ENCODE data around the gene ZCCHC24.

ZCCHC24 gene

GRCh38 chr10:79431891-79432831 is 13.3 kb downstream of the ZCCHC24 start:
- DNase-seq (ENCODE audit: low read depth in 2 of 2) = peak; percentile 80 to 82

- DNase-seq (ENCODE audit: low read depth in 2 of 2) = no peak
Observed at GRCh38 chr10:79431428-79431827, 14.0 kb downstream of the ZCCHC24 start.

DNA sequence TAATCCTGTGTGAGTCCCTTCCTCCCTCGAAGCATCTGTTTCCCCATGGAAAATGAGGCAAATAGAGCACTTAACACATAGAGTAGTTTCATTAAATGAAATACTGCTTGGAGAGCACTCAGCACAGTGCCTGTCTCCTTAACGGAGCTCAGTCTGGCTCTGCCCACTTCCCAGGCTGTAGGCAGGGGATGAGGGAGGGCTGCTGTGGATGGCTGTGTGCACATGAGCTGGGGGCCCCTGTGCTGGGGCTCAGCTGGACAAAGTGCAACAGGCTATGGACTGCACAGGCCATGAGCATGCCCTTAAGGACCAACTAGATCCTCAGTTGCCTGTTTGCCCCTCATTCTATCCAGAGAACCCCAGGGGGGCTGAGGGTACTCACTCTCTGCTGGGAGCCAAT is 14.5 kb downstream of the ZCCHC24 start:
- DNase-seq (ENCODE audit: low read depth in 2 of 2) = no peak

GRCh38 chr10:79430325-79430905 is 15.0 kb downstream of the ZCCHC24 start:
- no peak for DNase-seq (ENCODE audit: low read depth in 2 of 2)

DNA sequence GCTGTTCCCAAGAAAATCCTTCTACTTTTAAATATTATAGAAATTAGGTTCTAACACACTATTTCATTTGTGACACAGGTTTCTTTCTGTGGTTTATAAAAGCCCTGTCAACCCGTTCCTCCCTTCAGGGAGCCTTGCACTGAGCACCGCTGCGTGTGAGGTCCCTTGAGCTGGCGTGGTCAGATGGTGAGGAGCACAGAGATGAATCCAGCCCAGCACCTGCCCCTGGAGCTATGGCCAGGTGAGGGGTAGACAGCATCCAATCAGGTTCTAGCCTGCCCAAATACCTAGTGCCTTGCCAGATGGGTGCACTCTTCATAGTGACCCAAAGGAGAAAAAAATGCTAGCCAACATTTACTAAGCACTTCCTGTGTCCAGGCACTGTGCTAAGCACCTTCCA is 15.7 kb downstream of the ZCCHC24 start:
- no peak for DNase-seq (ENCODE audit: low read depth in 2 of 2)

- no peak for DNase-seq (ENCODE audit: low read depth in 2 of 2)
Observed at GRCh38 chr10:79427965-79428364, 17.5 kb downstream of the ZCCHC24 start.

GRCh38 chr10:79425074-79425532 is 20.3 kb downstream of the ZCCHC24 start:
- DNase-seq (ENCODE audit: low read depth in 2 of 2) = no peak

DNA sequence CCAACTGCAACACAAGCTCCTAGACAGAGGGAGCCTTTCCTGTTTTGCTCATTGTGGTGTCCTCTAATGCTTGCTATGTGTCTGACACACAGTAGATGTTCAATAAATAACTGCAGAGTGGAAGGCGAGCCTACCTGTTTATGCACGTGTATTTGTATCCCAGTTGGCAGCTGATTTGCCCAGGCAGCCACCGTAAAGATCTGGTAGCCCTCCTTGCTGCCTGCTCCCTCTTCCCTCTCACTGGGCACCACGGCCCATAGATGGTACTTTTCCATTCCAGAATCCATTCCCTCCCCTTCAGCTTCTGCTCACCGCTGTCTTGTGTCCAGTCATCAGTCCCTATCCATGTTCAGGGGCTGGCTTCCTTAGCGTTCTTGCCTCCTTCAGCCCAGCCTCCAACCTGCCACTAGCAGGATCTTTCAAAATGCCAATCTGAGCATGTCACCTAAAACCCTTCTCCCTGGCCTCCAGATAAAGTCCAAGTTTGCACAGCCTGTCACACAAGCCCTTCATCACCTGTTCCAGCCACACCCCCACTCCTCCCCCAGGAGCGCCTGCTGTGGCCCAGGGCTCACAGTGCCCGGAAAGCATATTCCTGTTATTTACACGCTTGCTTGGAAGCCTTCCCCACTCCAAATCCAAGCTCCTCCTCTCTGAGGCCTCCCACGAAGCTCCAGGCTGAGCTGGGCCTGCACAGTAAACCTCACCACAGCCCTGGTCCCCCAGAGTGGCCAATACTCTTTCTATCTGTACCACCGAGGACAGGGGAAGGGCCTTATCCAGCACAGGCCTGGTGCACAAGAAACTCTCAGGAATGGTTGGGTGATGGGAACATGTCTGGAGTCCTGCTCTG is 21.0 kb downstream of the ZCCHC24 start:
- no peak for DNase-seq (ENCODE audit: low read depth in 2 of 2)

DNA sequence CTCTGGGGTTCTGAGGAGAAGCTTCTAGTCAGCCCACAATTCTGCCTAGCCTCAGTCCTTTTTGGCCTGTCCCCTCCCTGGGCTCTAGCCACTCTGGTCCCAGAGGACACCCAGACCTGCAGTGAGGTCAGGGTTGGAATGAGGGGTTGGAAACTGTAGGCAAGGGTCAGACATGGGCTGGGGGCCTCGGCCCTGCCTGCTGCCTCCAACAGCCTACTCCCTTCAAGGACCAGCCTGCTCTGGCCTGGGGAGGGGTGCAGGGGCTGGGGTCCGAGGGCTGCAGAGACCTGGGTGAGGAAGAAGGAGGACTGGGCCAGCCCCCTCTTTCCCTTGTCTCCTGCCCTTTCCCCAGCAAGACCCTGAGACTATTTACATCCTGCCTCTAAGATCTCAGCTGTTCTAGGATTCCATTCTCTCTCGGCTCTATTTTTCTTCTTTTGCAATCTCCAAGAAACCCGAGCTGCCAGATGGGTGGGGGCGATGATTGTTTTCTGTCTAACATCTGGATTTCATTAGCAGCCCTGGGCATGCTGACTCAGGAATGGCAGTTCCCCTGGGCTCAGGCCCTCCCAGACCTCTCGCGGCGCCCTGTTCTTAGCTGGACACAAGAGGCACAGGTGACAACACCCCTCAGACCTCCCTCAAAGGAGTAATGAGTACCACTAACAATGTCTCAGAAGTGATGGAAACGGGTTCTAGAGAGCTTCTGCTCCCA is 23.1 kb downstream of the ZCCHC24 start:
- DNase-seq (ENCODE audit: low read depth in 2 of 2) = peak; percentile 92 to 93

DNA sequence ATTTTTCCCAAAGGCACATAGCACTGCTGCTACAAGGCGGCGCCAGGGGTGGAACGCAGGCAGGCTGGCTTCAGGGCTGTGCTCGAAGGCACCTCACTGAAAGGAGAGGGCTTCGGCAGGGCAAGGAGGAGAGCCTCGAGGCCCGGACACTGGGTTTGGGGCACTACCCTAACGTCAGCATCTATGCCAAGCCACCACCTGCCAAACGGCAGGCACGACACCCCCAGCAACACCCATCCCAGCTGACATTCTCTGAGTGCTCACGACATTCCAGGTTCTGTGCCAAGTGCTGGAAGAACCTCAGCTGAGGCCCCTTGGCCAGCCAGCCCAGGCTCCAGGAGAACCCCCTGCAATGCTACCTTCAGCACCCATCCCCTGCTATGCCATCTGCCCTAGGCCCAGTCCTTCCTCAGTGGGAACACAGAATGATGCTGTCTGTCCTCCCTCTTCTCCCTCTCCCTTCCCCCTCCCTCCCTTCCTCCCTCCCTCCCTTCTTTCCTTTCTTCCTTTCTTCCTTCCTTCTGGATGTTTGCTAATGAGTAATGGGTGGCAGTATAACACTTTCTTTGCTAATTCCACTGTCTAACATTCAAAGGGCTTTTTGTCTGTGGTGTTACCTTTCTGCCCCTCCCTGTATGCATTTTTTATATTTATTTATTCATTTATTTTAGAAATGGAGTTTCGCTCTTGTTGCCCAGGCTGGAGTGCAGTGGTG is 24.3 kb downstream of the ZCCHC24 start:
- DNase-seq (ENCODE audit: low read depth in 2 of 2) = no peak

- DNase-seq (ENCODE audit: low read depth in 2 of 2) = no peak
Observed at GRCh38 chr10:79418886-79419595, 26.4 kb downstream of the ZCCHC24 start.

- DNase-seq (ENCODE audit: low read depth in 2 of 2) = no peak
Observed at GRCh38 chr10:79418274-79418673, 27.1 kb downstream of the ZCCHC24 start.

DNA sequence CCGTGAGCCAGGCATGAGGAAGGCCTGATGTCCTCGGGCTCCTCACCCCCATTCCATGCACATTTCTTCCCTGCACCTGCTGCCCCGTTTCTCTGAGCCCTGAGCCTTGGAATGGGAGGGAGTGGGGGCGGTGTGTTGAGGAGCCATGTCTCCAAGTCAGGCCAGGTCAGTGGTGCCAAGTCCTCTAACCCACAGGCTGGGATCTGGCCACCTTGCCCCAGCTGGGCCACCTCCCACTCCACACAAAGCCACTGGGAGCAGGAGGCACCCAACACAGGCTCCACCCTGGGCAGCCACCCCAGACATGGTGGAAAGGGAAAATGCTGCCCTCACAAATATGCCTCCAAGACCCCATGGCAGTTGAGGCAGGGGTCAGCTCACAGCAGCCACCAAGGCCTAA is 27.7 kb downstream of the ZCCHC24 start:
- DNase-seq (ENCODE audit: low read depth in 2 of 2) = no peak

GRCh38 chr10:79417266-79417665 is 28.2 kb downstream of the ZCCHC24 start:
- DNase-seq (ENCODE audit: low read depth in 2 of 2) = no peak

DNA sequence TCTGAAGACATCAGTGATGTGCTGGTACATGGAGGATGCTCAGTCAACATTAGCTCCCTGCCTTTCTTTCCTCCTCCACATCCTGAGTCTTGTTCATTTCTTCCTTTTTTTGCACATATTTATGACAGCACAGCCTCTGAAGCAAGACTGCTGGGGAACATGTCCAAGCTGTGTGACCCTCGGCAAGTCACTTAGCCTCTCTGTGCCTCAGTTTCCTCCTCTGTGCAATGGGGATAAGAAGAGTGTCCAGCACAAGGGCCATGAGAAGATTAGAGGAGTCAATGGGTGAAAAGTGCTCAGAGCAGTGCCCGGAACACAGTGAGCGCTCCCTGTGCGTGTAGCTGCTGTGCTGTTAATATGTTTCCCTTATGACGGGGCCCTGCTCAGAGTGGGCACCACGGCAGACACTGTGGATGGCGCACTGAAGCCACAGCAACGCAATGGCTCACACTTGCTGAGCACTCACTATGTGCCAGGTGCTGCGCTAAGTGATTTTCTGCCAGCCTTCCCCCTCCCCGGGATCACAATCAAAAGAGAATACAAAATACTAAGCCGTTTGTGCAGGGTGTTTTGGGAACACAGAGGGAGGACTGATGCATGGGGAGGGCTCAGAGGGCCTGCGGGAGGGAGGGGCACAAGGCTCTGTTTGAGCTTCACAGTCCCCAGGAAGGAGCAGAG is 28.7 kb downstream of the ZCCHC24 start:
- DNase-seq (ENCODE audit: low read depth in 2 of 2) = no peak

- no peak for DNase-seq (ENCODE audit: low read depth in 2 of 2)
Observed at GRCh38 chr10:79415736-79416577, 29.5 kb downstream of the ZCCHC24 start.

- no peak for DNase-seq (ENCODE audit: low read depth in 2 of 2)
Observed at GRCh38 chr10:79414714-79415113, 30.7 kb downstream of the ZCCHC24 start.

DNA sequence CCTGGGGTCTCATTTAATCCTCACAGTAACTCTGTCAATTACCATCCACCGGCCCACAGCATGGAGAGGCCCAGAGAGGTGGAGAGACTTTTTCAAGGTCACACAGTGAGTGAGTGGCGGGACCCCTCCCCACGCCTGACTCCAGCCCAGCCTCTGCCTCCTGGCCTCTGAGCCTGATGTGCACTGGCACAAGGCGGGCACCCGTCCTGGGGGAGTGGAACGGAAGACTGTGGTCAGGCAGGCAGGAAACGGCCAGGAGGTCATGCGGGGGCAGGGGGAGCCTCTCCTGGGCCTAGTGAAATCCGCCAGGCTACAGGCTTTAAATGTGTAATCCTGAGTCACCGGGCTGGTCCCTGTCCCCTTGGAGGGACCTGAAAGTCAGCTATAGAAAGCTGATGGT is 32.2 kb downstream of the ZCCHC24 start:
- no peak for DNase-seq (ENCODE audit: low read depth in 2 of 2)

DNA sequence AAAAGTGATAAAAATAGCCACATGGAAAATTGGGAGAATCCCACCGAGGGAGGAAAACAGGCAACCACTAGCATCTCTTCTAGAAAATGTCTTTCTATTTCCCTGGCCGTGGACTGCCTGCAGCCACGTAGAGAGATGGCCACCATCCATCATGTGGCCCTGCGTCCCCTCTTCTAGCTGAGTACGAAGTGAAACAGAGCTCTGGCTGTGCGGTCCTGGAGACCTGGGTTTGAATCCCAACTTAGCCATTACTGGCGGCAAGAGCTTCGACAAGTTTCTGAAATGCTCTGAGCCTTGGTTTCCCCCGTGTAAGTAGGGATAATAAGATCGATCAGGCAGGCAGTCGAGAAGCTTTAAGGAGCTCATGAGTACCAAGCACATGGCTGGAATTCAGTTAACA is 32.9 kb downstream of the ZCCHC24 start:
- DNase-seq (ENCODE audit: low read depth in 2 of 2) = no peak
